ENCODE measurements around the gene NFE2L1. TPM values are rescaled to one million over a fixed set of nuclear protein-coding genes. Genes with fewer than 3 reads are reported as not detected.

NFE2L1 gene
- total RNA-seq, 1 experiment from 2014 or later = 135 TPM

DNA sequence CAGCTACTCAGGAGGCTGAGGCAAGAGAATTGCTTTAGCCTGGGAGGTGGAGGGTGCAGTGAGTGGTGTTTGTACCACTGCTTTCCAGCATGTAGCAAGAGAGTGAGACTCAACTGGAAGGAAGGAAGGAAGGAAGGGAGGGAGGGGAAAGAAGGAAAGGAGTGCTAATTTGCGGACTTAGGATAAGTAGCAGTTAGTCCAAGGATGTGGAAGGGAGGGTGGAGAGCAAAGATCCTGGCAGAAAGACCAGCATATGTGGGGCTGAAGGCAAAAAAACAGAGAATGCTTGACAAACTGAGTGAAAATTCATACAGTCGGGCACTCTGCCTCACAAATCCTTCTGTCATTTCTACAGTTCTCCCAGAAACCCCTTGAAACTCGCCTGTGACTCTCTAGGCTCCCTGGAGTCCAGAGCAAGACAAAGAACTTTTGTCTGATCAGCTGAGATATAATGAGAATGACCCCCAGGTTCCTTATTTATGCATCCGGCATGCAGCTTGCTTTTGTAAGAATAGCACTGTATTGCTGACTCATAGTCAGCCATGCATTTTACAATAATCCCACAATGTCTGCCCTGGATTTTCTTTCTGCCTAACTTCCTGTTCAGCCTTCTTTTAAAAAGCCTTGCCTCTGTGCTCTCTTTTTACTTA is 45.8 kb upstream of the NFE2L1 start:
- peak; percentile 54 for ATAC-seq
- peaks cover 16 to 41% of the 10 kb centered on the region in 2 experiments for H3K4me1 ChIP-seq (ENCODE audit: control insufficient read depth in 1 of 2, insufficient read depth in 2 of 2, low read length in 2 of 2)
- BruUV-seq (replicated peaks) = no TSS peak

More for the DNA sequence above, 45.8 kb upstream of the NFE2L1 start:
- peak overlapping the region; percentile 21; the same call in 1 of the 2 replicates for H3K9ac ChIP-seq (ENCODE audit: low read length)
- peak overlapping the region; percentile 30 for H3K4me2 ChIP-seq (ENCODE audit: low read length)
- POLR2A ChIA-PET = interaction anchor here (2.1 kb wide), 1 partner anchor 31 kb away, joined by 8 read pairs; the partner anchor contains the start of gene CDK5RAP3
- H4K20me1 ChIP-seq (ENCODE audit: insufficient read depth) = no peaks in the 10 kb centered on the region
- CTCF ChIA-PET = interaction anchor here (1.5 to 2.3 kb wide), 3 partner anchors 9 to 23 kb away, joined by 4 to 10 read pairs (median 4); no protein-coding TSS in a partner anchor
- H3K79me2 ChIP-seq (ENCODE audit: insufficient read depth, low read length) = no peaks in the 10 kb centered on the region
- TF ChIP-seq SP1 (IDR thresholded peaks at IDR 0.05; ENCODE audit: low read depth) (peak; percentile 34; the same call in 1 of the 2 replicates), TCF7L2 (IDR thresholded peaks at IDR 0.05; ENCODE audit: borderline replicate concordance, extremely low read depth, insufficient read depth, insufficient read length) (no peak), EGR1 (IDR thresholded peaks at IDR 0.05; ENCODE audit: low read depth) (no peak), POLR2AphosphoS5 (IDR thresholded peaks at IDR 0.05; ENCODE audit: low read depth, low read length) (no peak), ZNF274 (IDR thresholded peaks at IDR 0.05; ENCODE audit: low read depth, low read length) (no peak), ZFX (IDR thresholded peaks at IDR 0.05) (no peak), SRF (IDR thresholded peaks at IDR 0.05; ENCODE audit: low read depth) (no peak)
- TF ChIP-seq, protein P1, sequence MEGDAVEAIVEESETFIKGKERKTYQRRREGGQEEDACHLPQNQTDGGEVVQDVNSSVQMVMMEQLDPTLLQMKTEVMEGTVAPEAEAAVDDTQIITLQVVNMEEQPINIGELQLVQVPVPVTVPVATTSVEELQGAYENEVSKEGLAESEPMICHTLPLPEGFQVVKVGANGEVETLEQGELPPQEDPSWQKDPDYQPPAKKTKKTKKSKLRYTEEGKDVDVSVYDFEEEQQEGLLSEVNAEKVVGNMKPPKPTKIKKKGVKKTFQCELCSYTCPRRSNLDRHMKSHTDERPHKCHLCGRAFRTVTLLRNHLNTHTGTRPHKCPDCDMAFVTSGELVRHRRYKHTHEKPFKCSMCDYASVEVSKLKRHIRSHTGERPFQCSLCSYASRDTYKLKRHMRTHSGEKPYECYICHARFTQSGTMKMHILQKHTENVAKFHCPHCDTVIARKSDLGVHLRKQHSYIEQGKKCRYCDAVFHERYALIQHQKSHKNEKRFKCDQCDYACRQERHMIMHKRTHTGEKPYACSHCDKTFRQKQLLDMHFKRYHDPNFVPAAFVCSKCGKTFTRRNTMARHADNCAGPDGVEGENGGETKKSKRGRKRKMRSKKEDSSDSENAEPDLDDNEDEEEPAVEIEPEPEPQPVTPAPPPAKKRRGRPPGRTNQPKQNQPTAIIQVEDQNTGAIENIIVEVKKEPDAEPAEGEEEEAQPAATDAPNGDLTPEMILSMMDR (IDR thresholded peaks at IDR 0.05 in 2 of 3, conservative IDR thresholded peaks at IDR 0.05 in 1 of 3; ENCODE audit: borderline replicate concordance in 1 of 3, insufficient read depth in 1 of 3, low read depth in 2 of 3, low read length in 2 of 3) = no peak
- TF ChIP-seq, protein P2, sequence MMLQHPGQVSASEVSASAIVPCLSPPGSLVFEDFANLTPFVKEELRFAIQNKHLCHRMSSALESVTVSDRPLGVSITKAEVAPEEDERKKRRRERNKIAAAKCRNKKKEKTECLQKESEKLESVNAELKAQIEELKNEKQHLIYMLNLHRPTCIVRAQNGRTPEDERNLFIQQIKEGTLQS (IDR thresholded peaks at IDR 0.05) = no peak
- no peak overlapping the region for H3K4me3 ChIP-seq (replicated peaks in 1 of 2; ENCODE audit: low read depth in 1 of 2, low read length in 2 of 2)
- intact Hi-C loops (cut with micrococcal nuclease) = no loop called here
- H3K36me3 ChIP-seq (ENCODE audit: control insufficient read depth in 1 of 2, insufficient read depth in 2 of 2, low read length in 2 of 2) = no peaks in the 10 kb centered on the region
- no peak for DNase-seq (ENCODE audit: low read depth, low spot score)
- peak overlapping the region; percentile 20; the same call in 1 of the 2 replicates for H3K27ac ChIP-seq (ENCODE audit: low read depth, low read length)
- RAD21 ChIA-PET (ENCODE audit: low non-redundant PET in 1 of 2, low total read pairs in 2 of 2, uncharacterized antibody in 2 of 2, unreplicated experiment in 2 of 2) = no interaction called here
- H3K9me3 ChIP-seq (ENCODE audit: control insufficient read depth in 1 of 2, insufficient read depth in 1 of 2, low read depth in 1 of 2, low read length in 2 of 2) = no peaks in the 10 kb centered on the region
- H3K27me3 ChIP-seq (ENCODE audit: insufficient read depth, low read length) = no peaks in the 10 kb centered on the region
- no peaks in the 10 kb centered on the region for H3K9me2 ChIP-seq (ENCODE audit: insufficient read depth)
- peak overlapping the region; percentile 76 for H2AFZ ChIP-seq (ENCODE audit: low read depth, low read length, poor library complexity, severe bottlenecking)

Measured in HCT116 (cell line).